ENCODE data around the gene RAB10. TPM values are rescaled to one million over a fixed set of nuclear protein-coding genes. Genes with fewer than 3 reads are reported as not detected.
"Not testable (repeated sequence)": the region's sequence is repeated elsewhere in the genome, so short reads cannot be mapped to it uniquely, and the experiment has no call there.

Gene RAB10
- 100 to 1,000 TPM in 11 of 12 donors, not detected in 1; 104 to 161 (median 117) TPM for polyA plus RNA-seq (ENCODE audit: insufficient read length in 12 of 12)
- long read RNA-seq, donor 1, transcript RAB10-201 (6 exons, 3,535 nt): major isoform, 29 of 74 reads
- long read RNA-seq, donor 1, partial matches to known transcripts: 45 of 74 reads
- long read RNA-seq, donor 1, other reads (novel, unspliced or antisense): 0 of 74 reads
- long read RNA-seq, donor 2, transcript RAB10-201 (6 exons, 3,535 nt): major isoform, 34 of 52 reads
- long read RNA-seq, donor 2, partial matches to known transcripts: 18 of 52 reads
- long read RNA-seq, donor 2, other reads (novel, unspliced or antisense): 0 of 52 reads
- long read RNA-seq, donor 3, transcript RAB10-201 (6 exons, 3,535 nt): major isoform, 15 of 22 reads
- long read RNA-seq, donor 3, partial matches to known transcripts: 7 of 22 reads
- long read RNA-seq, donor 3, other reads (novel, unspliced or antisense): 0 of 22 reads
- long read RNA-seq, donor 4, transcript RAB10-201 (6 exons, 3,535 nt): major isoform, 17 of 23 reads
- long read RNA-seq, donor 4, partial matches to known transcripts: 6 of 23 reads
- long read RNA-seq, donor 4, other reads (novel, unspliced or antisense): 0 of 23 reads
- long read RNA-seq, donor 5, transcript RAB10-201 (6 exons, 3,535 nt): major isoform, 44 of 89 reads
- long read RNA-seq, donor 5, partial matches to known transcripts: 43 of 89 reads
- long read RNA-seq, donor 5, other reads (novel, unspliced or antisense): 0 of 89 reads
- long read RNA-seq, donor 6, transcript RAB10-201 (6 exons, 3,535 nt): major isoform, 21 of 31 reads
- long read RNA-seq, donor 6, partial matches to known transcripts: 10 of 31 reads
- long read RNA-seq, donor 6, other reads (novel, unspliced or antisense): 0 of 31 reads
- long read RNA-seq, donor 7, transcript RAB10-201 (6 exons, 3,535 nt): major isoform, 15 of 24 reads
- long read RNA-seq, donor 7, partial matches to known transcripts: 9 of 24 reads
- long read RNA-seq, donor 7, other reads (novel, unspliced or antisense): 0 of 24 reads
- long read RNA-seq, donor 8, transcript RAB10-201 (6 exons, 3,535 nt): major isoform, 49 of 97 reads
- long read RNA-seq, donor 8, partial matches to known transcripts: 46 of 97 reads
- long read RNA-seq, donor 8, other reads (novel, unspliced or antisense): 0 of 97 reads
- long read RNA-seq, donor 9, transcript RAB10-201 (6 exons, 3,535 nt): major isoform, 16 of 58 reads
- long read RNA-seq, donor 9, partial matches to known transcripts: 42 of 58 reads
- long read RNA-seq, donor 9, other reads (novel, unspliced or antisense): 0 of 58 reads
- long read RNA-seq, donor 10, transcript RAB10-201 (6 exons, 3,535 nt): major isoform, 43 of 94 reads
- long read RNA-seq, donor 10, partial matches to known transcripts: 51 of 94 reads
- long read RNA-seq, donor 10, other reads (novel, unspliced or antisense): 0 of 94 reads
- long read RNA-seq, donor 11, transcript RAB10-201 (6 exons, 3,535 nt): major isoform, 29 of 58 reads
- long read RNA-seq, donor 11, partial matches to known transcripts: 29 of 58 reads
- long read RNA-seq, donor 11, other reads (novel, unspliced or antisense): 0 of 58 reads

- peak; percentile 98 for DNase-seq
Observed at GRCh38 chr2:26033818-26034636, at the start of gene RAB10. RAB10 (plus strand) TSS chr2:26034084; CDS start chr2:26034609, 525 bp downstream.

GRCh38 chr2:25988134-25988533 lies 45.8 kb upstream of the RAB10 start:
- DNase-seq: no peak

DNA sequence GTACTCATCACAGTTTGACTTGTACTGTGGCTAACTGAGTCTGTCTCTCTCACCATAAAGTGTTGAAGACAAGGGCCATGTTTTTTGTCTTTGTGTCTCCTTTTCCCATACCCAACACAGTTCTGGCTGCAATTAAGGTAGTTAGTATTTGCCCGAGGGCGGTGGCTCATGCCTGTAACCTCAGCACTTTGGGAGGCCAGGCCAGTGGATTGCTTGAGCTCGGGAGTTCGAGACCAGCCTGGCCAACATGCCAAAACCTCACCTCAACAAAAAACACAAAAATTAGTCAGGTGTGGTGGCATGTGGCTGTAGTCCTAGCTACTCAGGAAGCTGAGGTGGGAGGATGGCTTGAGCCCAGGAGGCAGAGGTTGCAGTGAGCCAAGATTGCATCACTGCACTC lies 44.7 kb upstream of the RAB10 start:
- DNase-seq: no peak

GRCh38 chr2:25991965-25992364 lies 41.9 kb upstream of the RAB10 start:
- no peak for DNase-seq

- no peak for DNase-seq
Observed at GRCh38 chr2:25992556-25992955, 41.3 kb upstream of the RAB10 start.

DNA sequence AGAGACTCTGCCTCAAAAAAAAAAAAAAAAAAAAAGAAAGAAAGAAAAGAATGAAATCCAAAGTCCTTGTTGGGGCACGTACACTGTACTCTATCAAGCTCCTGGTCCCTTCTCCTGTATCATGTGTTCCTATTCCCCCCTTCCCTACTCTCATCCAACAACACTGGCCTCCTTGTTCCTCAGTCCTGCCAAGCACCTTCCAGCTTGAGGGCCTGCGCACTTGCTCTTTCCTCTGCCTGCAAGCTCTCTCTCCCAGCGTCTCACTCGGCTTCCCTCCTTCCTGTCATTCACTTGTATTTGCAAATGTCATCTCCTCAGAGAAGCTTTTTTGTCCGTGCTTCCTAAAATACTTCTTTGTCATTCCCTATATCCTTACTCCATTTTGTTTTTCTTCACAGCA lies 40.8 kb upstream of the RAB10 start:
- no peak for DNase-seq

GRCh38 chr2:25994509-25994908 lies 39.4 kb upstream of the RAB10 start:
- no peak for DNase-seq

DNA sequence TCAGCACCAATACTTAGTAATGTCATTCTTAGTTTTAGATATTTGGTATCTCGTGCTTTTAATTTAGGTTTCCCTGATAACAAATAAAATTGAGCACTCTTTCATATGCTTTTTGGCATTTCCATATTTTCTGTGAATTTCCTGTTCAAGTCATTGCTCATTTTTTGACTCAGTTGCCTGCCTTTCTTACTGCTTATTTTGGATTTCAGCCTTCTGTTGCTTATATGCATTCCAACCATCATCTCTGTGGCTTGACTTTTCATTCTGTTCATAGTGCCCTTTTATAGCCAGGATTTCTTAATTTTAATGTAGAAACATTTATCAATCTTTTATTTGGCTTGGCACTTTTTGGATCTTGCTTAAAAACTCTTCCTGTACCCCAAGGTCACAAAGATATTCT lies 37.0 kb upstream of the RAB10 start:
- DNase-seq: no peak

DNA sequence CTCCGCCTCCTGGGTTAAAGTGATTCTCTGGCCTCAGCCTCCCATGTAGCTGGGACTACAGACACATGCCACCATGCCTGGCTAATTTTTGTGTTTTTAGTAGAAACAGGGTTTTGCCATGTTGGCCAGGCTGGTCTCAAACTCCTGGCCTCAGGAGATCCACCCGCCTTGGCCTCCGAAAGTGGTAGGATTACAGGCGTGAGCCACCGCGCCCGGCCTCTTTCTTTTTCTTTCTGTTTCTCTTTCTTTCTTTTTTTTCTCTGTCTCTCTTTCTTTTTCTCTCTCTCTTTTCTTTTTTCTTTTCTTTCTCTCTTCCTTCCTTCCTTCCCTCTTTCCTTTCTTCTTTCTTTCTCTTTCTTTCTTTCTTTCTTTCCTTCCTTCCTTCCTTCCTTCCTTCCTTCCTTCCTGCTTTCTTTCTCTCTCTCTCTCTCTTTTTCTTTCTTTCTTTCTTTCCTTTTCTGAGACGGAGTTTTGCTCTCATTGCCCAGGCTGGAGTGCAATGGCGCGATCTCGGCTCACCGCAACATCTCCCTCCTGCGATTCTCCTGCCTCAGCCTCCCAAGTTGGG lies 35.0 kb upstream of the RAB10 start:
- not testable (repeated sequence) for DNase-seq

- DNase-seq: not testable (repeated sequence)
Observed at GRCh38 chr2:25999406-25999805, 34.5 kb upstream of the RAB10 start.

GRCh38 chr2:26000561-26001082 lies 33.3 kb upstream of the RAB10 start:
- DNase-seq: no peak

DNA sequence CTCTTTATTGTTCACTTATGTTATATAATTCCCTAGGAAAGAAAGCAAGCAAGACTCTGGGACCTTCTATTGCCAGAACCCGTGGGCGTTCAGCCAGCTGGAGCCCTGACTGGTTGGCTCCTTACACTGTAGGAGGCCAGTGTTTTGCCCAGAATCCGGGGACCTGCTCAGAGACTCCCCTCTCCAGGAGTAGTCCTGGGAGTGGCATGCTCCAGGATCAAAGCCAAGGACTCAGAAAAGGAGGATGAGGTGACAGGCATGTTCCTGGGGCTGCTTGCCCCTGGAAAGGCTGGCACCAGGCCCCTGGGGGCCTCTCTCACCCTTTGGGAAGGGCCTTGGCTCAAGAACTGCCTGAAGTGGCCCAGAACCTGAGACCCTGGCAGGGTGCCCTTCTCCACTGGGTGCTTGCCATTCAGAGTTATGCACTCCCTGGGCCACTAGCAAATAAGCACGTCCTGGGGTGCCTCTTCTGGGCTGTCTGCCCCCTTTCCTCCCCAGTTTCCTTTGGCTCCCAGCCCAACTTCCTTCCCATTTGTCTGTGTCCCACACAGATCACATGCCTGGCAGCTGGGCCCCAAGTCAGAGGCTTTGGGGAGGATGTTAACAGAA lies 32.0 kb upstream of the RAB10 start:
- peak; percentile 43 for DNase-seq

GRCh38 chr2:26002632-26003310 lies 31.1 kb upstream of the RAB10 start:
- peak; percentile 15 for DNase-seq

DNA sequence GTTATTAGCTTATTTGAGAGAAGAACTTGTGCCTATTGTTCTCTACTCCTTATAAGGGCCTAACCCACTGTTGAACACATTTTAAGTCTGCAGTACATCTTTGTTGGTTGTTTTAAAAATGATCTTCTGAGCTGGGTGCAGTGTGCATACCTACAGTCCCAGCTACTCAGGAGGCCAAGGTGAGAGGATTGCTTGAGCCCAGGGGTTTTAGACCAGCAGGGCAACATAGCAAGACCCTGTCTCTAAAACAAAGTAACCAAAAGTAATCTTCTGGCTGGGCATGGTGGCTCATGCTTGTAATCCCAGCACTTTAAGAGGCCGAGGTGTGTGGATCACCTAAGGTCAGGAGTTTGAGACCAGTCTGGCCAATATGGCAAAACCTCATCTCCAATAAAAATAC lies 25.8 kb upstream of the RAB10 start:
- no peak for DNase-seq

DNA sequence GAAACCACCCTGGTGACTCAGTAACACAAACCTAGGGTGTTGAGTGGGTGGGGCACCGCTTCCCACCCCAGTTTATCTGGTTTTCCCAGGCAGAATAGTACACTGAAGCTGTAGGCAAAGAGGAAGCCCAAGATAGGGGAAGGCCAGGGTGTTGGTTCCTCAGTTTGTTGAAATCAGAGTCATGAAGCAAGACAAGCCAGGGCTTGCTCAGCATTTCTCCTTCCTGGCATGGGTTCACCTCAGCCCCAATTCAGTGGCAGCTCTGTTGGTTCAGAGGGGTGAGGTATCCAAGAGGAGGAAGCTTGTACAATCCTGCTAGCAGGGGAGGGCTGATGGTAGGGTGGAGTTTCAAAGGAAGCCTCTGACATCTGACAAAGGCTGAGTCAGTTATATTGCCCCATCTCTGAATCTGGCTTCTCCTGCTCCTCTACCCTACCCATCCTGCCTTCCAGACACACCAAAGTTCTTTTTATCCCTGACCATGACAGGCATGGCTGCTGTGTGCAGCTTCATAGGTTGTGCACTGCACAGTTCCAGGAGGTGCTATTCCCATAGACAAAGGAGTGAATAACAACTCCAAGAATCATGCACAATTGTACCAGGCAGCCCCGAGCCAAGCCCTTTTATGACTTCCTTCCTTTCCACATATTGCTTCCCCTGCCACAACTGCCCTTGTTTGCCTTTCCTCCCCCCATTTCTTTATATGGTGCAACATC lies 24.9 kb upstream of the RAB10 start:
- DNase-seq: peak; percentile 25

GRCh38 chr2:26009567-26009963 lies 24.3 kb upstream of the RAB10 start:
- DNase-seq: no peak

- no peak for DNase-seq
Observed at GRCh38 chr2:26010943-26011342, 22.9 kb upstream of the RAB10 start.

DNA sequence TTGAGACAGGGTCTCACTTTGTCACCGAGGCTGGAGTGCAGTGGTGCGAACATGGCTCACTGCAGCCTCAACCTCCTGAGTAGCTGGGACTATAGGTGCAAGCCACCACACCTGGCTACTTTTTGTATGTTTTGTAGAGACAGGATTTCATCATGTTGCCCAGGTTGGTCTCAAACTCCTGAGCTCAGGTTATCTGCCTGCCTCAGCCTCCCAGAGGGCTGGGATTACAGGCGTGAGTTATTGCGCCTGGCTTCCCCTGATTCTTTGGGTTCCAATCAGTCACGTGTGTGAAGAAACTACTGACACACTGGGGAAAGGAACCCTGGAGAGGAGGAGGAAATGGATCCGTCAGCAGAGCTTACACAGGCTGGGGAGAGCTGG lies 22.3 kb upstream of the RAB10 start:
- DNase-seq: no peak
